GM18867 (cell line): ENCODE measurements around the gene TMPRSS6.

Source experiments
- ATAC-seq: cut with Tn5 transposase; IDR thresholded peaks from one replicate; pipeline ENCODE4 v1.9.1; 2021; ENCODE audit warnings: mild to moderate bottlenecking, moderate library complexity; ENCODE audit not compliant: unreplicated experiment

The TMPRSS6 gene

GRCh38 chr22:37053310-37054055 lies 56.0 kb downstream of the TMPRSS6 start:
- ATAC-seq = no peak

- no peak for ATAC-seq
These were observed 56.9 kb downstream of the TMPRSS6 start for GRCh38 chr22:37052386-37053309.

- peak; percentile 83 for ATAC-seq
These were observed 57.8 kb downstream of the TMPRSS6 start, which contains the start of gene KCTD17 for GRCh38 chr22:37051391-37052385. TSS of gene KCTD17 (plus strand) at chr22:37051742. CDS start at chr22:37051761, 19 bp downstream.

GRCh38 chr22:37050913-37051312 lies 58.6 kb downstream of the TMPRSS6 start:
- no peak for ATAC-seq

DNA sequence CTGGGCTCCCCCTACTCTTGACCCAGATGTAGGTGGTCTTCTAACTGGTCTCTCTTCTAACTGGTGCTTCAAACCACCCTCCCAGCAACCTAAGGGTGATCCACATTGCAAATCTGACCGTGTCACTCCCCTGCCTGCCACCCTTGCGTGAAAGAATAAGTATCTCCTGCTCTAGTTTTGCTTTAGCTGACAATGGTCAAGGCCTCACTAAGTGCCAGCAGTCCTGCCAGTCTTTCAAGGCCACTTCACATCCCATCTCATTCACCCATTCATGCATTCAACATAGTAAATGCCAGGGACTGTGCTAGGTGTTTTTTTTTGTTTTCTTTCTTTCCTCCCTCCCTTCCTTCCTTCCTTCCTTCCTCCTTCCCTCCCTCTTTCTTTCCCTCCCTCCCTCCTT lies 60.3 kb downstream of the TMPRSS6 start:
- no peak for ATAC-seq

- ATAC-seq = no peak
These were observed 61.4 kb downstream of the TMPRSS6 start for GRCh38 chr22:37048133-37048532.

- no peak for ATAC-seq
These were observed 62.5 kb downstream of the TMPRSS6 start for GRCh38 chr22:37047006-37047405.

- no peak for ATAC-seq
These were observed 62.9 kb downstream of the TMPRSS6 start for GRCh38 chr22:37046589-37046988.

DNA sequence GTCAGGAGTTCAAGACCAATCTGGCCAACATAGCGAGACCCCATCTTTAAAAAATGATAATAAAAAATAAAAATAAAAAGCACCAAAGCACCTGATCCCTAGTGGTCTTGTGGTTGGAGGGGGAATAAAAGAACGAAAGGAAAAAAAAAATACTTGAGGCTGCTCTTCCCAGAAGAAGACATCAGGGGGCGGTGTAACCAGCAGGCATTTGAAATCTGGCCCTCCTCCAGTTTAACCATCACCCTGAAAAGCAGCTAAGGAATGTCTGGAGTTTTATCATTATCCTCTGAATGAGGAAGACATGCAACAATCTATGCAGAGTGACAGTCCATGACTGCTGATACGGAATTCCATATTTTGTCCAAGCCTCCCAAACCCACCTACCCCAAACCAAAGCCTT lies 63.6 kb downstream of the TMPRSS6 start:
- ATAC-seq = no peak

GRCh38 chr22:37044634-37045625 lies 64.6 kb downstream of the TMPRSS6 start:
- ATAC-seq = no peak

DNA sequence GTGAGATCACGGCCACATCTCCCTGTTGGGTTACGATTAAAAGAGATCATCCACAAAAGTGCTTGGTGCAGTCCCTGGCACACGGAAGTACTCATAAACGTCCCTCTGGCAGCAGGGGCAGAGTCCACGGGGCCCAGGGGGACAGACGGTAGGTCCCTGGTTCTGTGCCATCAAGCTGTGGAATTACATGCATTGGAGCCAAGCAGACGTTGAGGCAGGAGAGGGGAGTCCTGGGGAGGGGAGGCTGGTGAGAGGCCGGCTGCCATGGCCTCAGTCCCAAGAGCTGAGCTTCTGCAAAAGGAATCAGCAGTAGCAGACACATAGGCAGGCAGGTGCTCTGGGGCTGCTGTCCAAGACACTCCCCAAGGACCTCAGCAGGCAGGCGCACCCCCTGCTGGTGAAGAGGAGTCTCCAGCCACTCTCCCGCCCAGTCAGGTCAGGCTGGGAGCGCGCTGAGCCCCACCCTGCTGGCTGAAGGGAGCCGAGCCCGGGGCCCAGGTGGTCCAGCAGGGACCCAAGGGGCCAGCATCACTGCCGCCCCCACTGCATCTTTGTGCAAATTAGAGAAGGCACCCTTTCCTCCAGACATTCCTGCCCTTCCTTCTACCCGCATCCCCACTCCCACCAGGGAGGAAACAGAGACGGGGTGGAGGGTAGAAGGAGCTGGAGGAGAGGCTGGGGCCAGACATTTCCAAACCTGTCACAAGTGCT lies 65.5 kb downstream of the TMPRSS6 start:
- ATAC-seq = peak; percentile 70

DNA sequence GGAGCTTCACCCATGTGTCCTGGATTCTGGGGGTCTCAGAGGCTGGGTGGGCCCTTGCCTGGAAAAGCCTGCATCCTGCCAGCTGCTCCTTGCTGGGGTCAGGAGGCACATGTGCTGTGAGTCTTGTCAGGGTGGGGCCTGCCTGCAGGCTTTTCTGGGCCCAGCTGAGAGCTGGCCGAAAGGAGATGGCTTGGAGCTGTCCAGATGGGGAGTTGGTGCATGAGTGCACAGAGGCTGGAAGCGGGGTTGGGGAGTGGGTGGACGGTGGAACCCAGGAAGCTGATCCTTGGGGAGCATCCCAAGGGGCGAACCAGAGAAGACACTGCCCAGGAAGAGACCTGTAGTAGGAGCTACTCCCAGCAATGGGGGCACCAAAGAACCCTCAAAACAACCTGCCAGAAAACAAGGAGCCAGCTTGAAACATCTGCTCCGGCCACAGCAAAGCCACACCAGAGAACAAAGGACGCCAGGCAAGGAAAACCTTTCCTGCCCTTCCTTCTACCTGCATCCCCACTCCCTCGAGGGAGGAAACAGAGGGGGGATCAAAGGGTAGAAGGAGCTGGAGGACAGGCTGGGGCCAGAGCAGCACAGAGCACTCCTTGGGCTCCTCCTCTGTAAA lies 66.2 kb downstream of the TMPRSS6 start:
- no peak for ATAC-seq

DNA sequence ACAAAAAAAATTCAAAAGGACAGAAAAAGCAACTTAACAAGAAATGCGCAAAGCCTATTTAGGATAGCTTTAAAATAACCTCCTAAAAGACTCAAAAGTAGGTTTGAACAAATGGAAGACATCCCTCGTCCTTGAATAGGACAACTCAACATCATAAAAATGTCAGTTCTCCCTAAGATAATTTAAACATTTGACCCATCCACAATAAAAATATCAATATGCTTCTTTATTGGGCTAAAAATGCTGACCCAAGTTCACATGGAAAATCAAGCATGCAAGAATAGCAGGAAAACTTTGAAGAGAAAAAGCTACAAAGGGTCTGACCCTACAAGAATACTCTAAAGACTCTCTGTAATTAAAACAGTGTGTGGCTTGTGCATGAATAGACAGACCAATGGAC lies 70.0 kb downstream of the TMPRSS6 start:
- ATAC-seq = no peak

DNA sequence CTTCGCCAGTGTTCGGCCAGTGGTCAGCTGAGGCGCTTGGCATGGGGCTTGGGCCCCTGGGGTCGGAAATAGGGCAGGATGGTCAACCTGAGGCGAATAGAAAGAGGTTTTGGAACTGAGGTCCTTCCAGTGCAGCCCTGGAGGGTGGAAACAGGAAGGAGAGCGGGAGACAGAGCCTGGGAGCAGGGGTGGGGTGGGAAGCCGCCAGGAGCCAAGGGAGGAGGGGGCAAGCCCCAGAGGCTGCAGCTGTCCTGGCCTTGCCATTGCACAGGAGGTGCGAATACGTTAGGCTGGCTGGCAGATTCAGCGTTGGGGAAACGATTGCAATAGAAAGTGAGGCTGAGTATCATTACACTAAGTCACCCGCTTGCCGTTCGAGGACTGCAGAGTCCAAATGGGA lies 71.8 kb downstream of the TMPRSS6 start:
- ATAC-seq = no peak

DNA sequence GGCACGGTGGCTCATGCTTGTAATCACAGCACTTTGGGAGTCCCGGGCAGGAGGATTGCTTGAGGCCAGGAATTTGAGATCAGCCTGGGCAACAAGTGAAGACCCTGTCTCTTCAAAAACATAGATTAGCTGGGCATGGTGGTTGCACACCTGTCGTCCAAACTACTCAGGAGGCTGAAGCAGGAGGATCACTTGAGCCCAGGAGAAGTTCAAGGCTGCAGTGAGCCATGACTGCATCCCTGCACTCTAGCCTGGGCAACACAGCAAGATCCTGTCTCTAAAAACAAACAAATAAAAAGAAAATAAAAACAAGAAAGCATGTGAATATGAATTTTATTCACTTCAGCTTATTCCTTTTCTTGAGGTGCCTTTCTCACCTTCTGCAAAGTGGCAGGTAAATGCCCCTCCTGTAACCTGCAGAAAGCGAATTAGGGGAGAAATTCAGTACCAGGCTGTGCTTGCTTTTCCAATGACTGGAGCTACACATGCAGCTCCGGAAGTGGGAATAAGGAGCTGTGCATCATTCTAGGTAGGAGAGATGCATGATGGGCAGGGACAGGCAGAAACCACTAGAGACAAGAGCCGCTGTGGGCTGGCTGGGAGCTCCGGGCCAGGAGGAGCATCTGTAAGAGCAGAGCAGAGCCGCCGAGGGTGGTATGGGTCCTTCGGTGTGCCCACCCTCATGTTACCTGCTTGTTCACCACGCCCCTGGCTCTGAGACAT lies 72.7 kb downstream of the TMPRSS6 start:
- no peak for ATAC-seq

DNA sequence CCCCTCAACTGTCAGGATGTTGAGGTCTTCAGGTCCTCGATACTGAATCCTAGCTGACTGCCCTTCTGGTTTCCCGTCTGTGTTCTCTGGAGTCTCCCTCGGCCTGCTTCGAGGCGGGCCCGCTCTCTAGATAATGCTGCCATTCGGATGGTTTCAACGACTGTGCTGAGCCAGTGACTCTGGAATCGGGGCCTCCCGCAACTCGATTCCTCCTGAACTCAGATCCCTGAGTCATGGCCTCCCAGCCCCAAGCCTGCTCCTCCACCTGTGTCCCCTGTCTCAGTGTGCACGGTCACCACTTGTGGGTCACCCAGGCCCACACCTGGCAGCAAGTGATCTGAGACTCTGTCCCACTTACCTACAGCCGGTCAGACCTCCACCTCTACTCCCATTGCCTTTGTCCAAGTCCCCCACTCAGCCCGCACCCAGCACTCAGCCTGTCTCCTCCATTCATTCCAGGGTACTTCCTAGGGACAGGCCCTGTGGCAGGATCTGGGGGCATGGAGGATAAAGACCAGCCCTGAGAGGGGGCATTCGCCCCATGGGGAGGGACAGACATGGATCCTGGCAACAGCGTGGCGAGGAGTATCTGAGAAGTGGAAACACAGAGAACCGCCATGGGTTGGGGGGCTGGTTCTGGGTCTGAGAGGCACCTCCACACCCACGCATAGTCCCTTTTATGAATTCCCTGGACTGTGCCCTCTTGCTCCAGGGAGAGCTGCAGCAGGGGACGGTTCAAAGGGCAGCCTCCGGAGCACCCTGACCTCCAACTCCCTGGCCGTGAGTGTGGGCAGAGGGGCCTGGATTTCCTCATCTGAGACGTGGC lies 75.7 kb downstream of the TMPRSS6 start:
- ATAC-seq = no peak
